Measurements from ENCODE around the gene STK32A.

STK32A gene

DNA sequence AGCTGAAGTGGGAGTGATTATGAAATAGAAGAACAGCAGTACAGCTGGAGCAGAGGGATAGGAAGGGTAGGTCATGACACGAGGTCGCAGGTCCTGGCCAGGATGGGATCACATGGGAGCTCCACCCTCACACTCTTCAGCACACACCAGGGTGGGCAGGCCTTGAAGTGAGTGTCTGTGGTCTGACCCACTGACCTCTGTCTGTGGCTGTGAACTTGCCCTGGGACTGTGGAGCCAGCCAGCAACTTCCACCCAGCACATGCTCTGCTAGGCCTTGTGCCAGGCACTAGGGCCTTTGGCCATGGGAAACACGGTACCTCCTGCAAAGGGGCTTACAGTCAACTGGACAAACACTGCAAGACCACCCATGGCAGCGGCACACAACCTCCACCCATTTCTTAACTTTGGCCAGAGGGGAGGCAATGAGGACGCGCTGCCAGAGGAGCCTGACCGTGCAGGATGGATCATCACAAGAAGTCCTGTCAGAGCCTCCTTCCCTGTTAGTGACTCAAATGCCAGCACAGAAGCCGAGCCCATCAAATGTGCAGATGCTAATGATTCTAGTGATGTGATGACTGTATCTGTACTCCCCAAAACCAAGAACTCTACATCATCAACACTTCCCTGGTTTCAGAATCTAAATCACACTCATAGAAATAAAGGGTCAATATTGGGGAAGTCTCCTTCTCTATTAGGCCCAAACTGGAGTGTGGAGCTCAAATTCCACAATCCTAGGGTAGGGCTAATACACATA is 161.4 kb downstream of the STK32A start:
- no peak for DNase-seq

GRCh38 chr5:147397616-147398015 is 162.8 kb downstream of the STK32A start:
- DNase-seq, result no peak

DNA sequence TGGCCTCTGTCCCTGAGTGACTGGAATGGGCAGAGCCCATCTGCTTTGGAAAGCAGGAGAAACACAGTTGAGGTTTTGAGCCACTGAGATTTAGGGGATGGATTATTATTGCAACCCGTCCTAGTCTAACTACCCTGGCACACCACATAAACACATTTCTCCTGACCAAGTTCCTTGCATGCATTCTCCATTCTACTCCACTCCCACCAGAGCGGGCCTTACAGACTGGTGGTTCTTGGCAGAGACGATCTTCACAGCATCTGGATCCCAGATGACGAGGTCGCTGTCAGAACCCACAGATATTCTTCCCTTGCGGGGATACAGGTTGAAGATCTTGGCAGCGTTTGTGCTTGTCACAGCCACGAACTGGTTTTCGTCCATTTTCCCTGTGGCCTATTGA is 164.0 kb downstream of the STK32A start:
- DNase-seq, result no peak

GRCh38 chr5:147400126-147400809 is 165.4 kb downstream of the STK32A start:
- no peak for DNase-seq

GRCh38 chr5:147400881-147401280 is 166.1 kb downstream of the STK32A start:
- DNase-seq, result no peak

- DNase-seq, result no peak
Measured at GRCh38 chr5:147403651-147404640, 169.1 kb downstream of the STK32A start.

DNA sequence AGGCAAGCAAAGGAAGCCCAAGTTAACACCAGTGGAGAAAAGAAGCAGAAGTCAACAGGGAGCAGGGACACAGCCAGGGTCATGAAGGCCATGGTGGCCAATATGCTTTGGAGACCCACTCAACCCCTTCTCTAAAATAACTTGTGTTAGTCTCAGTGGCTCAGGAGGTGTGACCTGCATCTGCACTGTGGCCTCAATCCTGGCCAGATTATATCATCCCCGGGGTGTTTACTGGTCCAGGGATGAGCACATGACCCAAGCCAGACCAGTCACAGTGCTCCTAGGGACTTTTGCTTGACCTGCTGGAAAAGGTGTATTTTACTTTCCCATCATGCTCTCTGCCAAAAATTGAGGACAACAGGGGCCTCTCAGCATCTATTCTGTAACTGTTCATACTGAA is 169.9 kb downstream of the STK32A start:
- DNase-seq, result no peak

- DNase-seq, result no peak
Measured at GRCh38 chr5:147406636-147407035, 171.8 kb downstream of the STK32A start.

DNA sequence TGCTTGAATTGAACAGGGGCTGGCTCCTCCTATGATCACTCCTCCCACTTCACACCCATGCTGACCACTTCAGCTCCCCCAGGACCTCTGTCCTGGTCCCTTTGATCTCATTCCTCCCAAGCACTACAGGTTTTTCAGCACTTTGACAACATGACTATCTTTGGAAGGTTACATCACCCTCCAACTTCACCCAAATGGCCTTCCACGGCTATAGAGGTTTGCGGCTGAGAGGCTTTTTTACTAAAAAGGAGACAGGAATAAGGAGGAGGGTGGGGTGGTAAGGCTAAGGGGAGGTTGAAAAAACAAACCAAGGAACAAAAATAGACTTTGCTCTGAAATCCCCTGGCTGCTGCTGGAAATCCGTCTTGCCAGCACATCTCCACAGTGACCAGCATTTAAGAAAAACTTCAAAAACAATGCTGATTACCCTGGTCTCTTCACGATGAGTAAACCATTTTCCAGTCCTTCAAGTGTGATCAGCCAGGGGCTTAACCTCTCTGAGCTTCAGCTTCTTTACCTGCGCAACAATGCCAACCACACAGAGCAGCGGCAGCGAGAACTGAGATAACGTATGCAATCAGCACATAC is 172.4 kb downstream of the STK32A start:
- DNase-seq, result no peak

DNA sequence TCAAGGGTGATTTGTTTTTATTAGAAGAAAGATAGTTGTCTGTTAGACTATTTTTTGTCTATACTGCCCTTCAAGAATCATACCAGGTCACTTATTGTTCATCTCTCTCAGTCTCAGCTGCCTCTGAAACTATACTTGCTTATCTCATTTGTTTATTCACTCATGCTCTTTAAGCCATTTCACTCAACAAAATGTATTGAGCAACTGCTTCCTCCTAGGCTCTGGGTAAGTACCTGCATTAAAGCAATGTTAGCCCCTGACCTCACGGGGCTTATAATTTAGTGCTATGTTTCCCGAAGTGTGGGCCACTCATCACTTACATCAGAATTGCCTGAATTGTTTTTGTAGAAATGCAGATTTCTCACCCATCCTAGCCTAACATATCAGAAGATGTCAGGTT is 174.2 kb downstream of the STK32A start:
- DNase-seq, result no peak

- no peak for DNase-seq
Measured at GRCh38 chr5:147410496-147411358, 175.9 kb downstream of the STK32A start.

GRCh38 chr5:147411359-147412319 is 176.8 kb downstream of the STK32A start:
- DNase-seq, result no peak

DNA sequence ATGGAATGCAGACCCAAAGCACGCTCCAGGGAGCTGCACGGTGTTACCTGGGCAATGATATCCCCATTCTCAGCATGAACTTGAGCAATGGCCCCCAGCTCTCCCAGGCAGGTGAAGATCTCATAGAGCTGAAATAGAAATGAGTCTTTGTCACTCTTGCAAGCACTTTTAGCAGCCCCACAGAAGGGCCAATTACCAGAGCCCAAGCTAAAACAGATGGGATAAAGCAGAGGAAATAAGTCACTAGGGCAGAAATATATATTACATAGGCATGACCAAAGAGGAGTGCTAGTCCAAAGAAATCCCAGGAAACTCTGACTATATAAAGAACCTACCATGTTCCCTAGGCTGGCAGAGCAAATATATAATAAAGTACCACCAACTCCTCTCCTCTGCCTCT is 177.7 kb downstream of the STK32A start:
- DNase-seq, result no peak

DNA sequence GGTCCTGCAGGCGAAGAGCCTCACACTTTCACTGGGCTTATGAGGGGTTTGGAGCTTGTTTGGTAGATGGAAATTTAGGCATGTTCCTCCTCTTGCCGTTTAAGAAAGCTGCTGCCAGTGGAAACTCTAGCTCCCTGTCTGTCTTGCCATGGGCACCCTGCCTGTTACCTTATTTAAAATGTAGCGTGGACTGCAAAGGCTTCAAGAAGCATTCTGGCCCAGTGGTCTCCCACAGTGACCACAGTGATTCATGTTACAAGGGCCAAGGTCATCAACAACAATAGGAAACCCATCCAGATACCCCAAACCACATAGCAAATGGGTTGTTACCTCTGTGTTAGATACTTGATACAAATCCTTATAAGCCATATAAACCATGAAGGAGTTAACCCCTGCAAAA is 178.4 kb downstream of the STK32A start:
- DNase-seq, result no peak

DNA sequence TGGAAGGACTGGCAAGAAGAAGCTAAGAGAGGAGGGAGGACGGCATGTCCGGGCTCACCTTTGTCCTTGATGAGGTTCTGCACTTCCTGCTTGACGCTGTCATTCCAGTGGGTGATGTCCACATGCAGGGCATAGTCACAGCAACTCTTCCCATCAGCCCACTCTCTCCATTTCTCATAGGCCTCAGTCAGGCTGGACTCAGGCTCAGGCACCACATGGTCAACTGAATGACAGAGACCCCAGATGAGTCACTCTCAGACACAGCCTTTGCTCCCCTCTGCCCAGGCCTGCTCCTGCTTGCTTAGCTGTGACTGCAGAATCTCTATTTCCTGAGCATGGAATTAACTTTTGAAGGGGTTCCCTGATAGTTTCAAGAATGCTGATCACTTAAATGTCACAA is 180.8 kb downstream of the STK32A start:
- DNase-seq, result no peak

DNA sequence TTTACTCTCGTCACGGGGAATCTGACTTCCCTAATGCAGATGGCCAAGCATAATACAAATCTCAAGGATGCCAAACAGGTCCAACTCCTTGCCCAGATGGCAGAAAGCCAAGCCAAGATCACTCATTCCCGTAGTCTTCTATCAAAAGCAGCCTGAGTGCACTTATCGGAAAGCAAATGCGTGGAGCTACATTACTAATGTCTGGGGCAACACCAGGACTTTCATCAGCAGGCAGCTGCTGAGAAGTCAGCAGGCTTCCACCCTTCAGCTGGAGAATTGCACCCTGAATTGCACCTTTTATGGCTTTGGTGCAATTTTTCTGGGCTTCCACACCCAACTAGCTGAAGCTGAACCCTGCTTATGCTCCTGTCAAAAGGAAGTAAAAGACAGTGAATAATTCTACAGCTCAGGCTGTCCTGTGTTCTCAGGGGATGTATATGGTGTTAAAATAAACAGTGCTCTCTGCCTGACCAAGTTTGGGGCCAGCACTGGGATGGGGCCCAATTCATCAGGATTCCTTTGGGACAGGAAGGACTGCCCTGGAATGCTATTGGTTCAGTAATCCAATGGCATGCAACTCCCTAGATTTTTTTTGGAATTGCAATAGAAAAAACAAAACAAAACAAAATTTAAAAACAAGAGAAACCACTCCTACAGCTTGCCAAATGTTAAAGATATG is 182.4 kb downstream of the STK32A start:
- DNase-seq, result no peak

DNA sequence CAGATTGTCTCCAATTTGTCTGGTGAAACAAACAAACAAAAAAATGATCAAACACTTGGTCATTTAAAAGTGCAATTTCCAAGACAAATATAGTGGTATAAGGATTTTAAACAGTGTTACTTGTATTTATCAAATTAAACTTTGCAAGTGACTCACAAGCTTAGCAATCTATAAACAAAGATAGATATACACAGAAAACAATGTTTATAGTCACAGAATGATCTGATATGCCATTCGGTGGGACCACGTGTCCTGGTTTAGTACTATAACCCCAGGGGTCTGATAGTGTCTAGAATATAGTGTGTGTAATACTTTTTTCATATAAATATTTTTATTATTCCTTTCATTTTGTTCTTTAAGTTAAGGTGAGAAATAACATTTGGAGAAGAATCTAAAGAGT is 183.8 kb downstream of the STK32A start:
- no peak for DNase-seq

- DNase-seq, result no peak
Measured at GRCh38 chr5:147426640-147427327, 192.0 kb downstream of the STK32A start.

All from GF-D8 (cell line).